ENCODE measurements around the gene PSPC1. TPM values are rescaled to one million over a fixed set of nuclear protein-coding genes. Genes with fewer than 3 reads are reported as not detected.

PSPC1 gene
- polyA plus RNA-seq, 1 donor (not counting 4 experiments of a cell fraction or from before 2014, with no cell fraction given) = 38.0 TPM

- no peak overlapping the region for H3K4me3 ChIP-seq (ENCODE audit: control insufficient read depth in 2 of 3, extremely low read depth in 1 of 3, insufficient read depth in 2 of 3, low read depth in 1 of 3, low read length in 3 of 3)
- DNase-seq (ENCODE audit: low read depth, low spot score) (no peak), FAIRE-seq (no peak)
- no peaks in the 10 kb centered on the region for H3K27me3 ChIP-seq (ENCODE audit: control insufficient read depth, extremely low read depth, insufficient read depth, low read length)
- no peak for TF ChIP-seq CTCF (optimal IDR thresholded peaks at IDR 0.05 in 1 of 3, IDR thresholded peaks at IDR 0.05 in 1 of 3, conservative IDR thresholded peaks at IDR 0.05 in 1 of 3; ENCODE audit: extremely low read depth in 1 of 3, insufficient read depth in 2 of 3, low read length in 3 of 3)
- no peak for TF ChIP-seq EZH2 (IDR thresholded peaks at IDR 0.05; ENCODE audit: low read length)
- H3K27ac ChIP-seq (ENCODE audit: control insufficient read depth, insufficient read depth, low read length) = no peak overlapping the region
- dilution Hi-C loops (cut with MboI; ENCODE audit: extremely low pct_ligation_motif_present, low sequenced_read_pairs) = no loop called here
- H2AFZ ChIP-seq (ENCODE audit: control insufficient read depth, low read length) = no peak overlapping the region
- no peaks in the 10 kb centered on the region for H3K4me1 ChIP-seq (ENCODE audit: control insufficient read depth, extremely low read depth, insufficient read depth, low read length)
- no peaks in the 10 kb centered on the region for H3K9me3 ChIP-seq (ENCODE audit: control insufficient read depth, low read depth, low read length)
- H3K9me1 ChIP-seq (ENCODE audit: control insufficient read depth, extremely low read depth, insufficient read depth, low read length) = no peaks in the 10 kb centered on the region
- H4K20me1 ChIP-seq (ENCODE audit: control insufficient read depth, extremely low read depth, insufficient read depth, low read length) = no peaks in the 10 kb centered on the region
- H3K4me2 ChIP-seq (ENCODE audit: control insufficient read depth, extremely low read depth, insufficient read depth, low read depth, low read length) = no peak overlapping the region
- peaks cover 80% of the 10 kb centered on the region for H3K79me2 ChIP-seq (ENCODE audit: control insufficient read depth, insufficient read depth, low read length)
- peaks cover 2 to 7% of the 10 kb centered on the region in 2 experiments for H3K36me3 ChIP-seq (ENCODE audit: control insufficient read depth in 2 of 2, extremely low read depth in 1 of 2, insufficient read depth in 2 of 2, low read length in 2 of 2)
- H3K9ac ChIP-seq (ENCODE audit: control insufficient read depth, extremely low read depth, insufficient read depth, low read length) = no peak overlapping the region
Observed at GRCh38 chr13:19759669-19760068, 23.1 kb downstream of the PSPC1 start.

- H4K20me1 ChIP-seq (ENCODE audit: control insufficient read depth, extremely low read depth, insufficient read depth, low read length) = no peaks in the 10 kb centered on the region
Observed at GRCh38 chr13:19742643-19743042, 40.1 kb downstream of the PSPC1 start.

More at GRCh38 chr13:19742643-19743042, 40.1 kb downstream of the PSPC1 start:
- Histone ChIP-seq H3K9me1 (ENCODE audit: control insufficient read depth, extremely low read depth, insufficient read depth, low read length) (no peaks in the 10 kb centered on the region), H3K79me2 (ENCODE audit: control insufficient read depth, insufficient read depth, low read length) (peaks cover 34% of the 10 kb centered on the region), H3K27ac (ENCODE audit: control insufficient read depth, insufficient read depth, low read length) (no peak overlapping the region), H2AFZ (ENCODE audit: control insufficient read depth, low read length) (no peak overlapping the region), H3K36me3 (ENCODE audit: control insufficient read depth in 2 of 2, extremely low read depth in 1 of 2, insufficient read depth in 2 of 2, low read length in 2 of 2) (peaks cover 0 to under 1% of the 10 kb centered on the region in 2 experiments), H3K4me3 (ENCODE audit: control insufficient read depth in 2 of 3, extremely low read depth in 1 of 3, insufficient read depth in 2 of 3, low read depth in 1 of 3, low read length in 3 of 3) (no peak overlapping the region), H3K4me2 (ENCODE audit: control insufficient read depth, extremely low read depth, insufficient read depth, low read depth, low read length) (no peak overlapping the region), H3K27me3 (ENCODE audit: control insufficient read depth, extremely low read depth, insufficient read depth, low read length) (no peaks in the 10 kb centered on the region), H3K9ac (ENCODE audit: control insufficient read depth, extremely low read depth, insufficient read depth, low read length) (no peak overlapping the region), H3K4me1 (ENCODE audit: control insufficient read depth, extremely low read depth, insufficient read depth, low read length) (no peaks in the 10 kb centered on the region), H3K9me3 (ENCODE audit: control insufficient read depth, low read depth, low read length) (no peaks in the 10 kb centered on the region)
- TF ChIP-seq EZH2 (IDR thresholded peaks at IDR 0.05; ENCODE audit: low read length) (no peak), CTCF (optimal IDR thresholded peaks at IDR 0.05 in 1 of 3, IDR thresholded peaks at IDR 0.05 in 1 of 3, conservative IDR thresholded peaks at IDR 0.05 in 1 of 3; ENCODE audit: extremely low read depth in 1 of 3, insufficient read depth in 2 of 3, low read length in 3 of 3) (no peak)
- no peak for DNase-seq (ENCODE audit: low read depth, low spot score)
- dilution Hi-C loops (cut with MboI; ENCODE audit: extremely low pct_ligation_motif_present, low sequenced_read_pairs) = no loop called here
- no peak for FAIRE-seq

Measured in keratinocyte (primary cell).